GM23248 (cell line): ENCODE results near the gene TRAPPC2L.

ENCODE experiments used
- EZH2 ChIP-seq: fragments of 200-600 bp; sonication (generic); IDR thresholded peaks from 2 replicates; pipeline ENCODE4 v1.6.1; 2018; ENCODE audit warnings: antibody characterized with exemption, mild to moderate bottlenecking; ENCODE audit not compliant: insufficient read depth, poor library complexity, severe bottlenecking
- EZH2phosphoT487 ChIP-seq: fragments of 200-600 bp; sonication (generic); IDR thresholded peaks from 2 replicates; pipeline ENCODE4 v1.6.1; 2018; ENCODE audit warnings: antibody characterized with exemption, moderate library complexity, mild to moderate bottlenecking, low read depth; ENCODE audit not compliant: insufficient read depth

GRCh38 chr16:88906535-88907105, 49.7 kb downstream of the TRAPPC2L start:
- TF ChIP-seq EZH2phosphoT487 (no peak), EZH2 (no peak)
